GM23338 (cell line): ENCODE results near the gene PGBD5. TPM values are rescaled to one million over a fixed set of nuclear protein-coding genes. Genes with fewer than 3 reads are reported as not detected.

Experiments
- ATAC-seq: fragments of 200-7000 bp; cut with Tn5 transposase; 3 replicates; pipeline ENCODE4 v1.9.1; 2020
- DNase-seq: peaks from one replicate; pipeline ENCODE4 v3.0.0-alpha.2; 2015; ENCODE audit warnings: low spot score
- H2AFZ ChIP-seq: fragments of 200-600 bp; sonication (generic); 2 replicates; pipeline ENCODE4 v1.8.0; 2016; ENCODE audit warnings: antibody characterized with exemption, mild to moderate bottlenecking, moderate library complexity
- H3F3A ChIP-seq: fragments of 200-600 bp; sonication (generic); replicated peaks from 2 replicates; pipeline ENCODE4 v1.8.0; 2017; ENCODE audit warnings: antibody characterized with exemption, mixed run types, low read depth
- H3K27ac ChIP-seq: fragments of 200-600 bp; sonication (generic); 2 replicates; pipeline ENCODE4 v1.6.1; 2016; ENCODE audit warnings: low read depth
- H3K27me3 ChIP-seq: fragments of 200-600 bp; sonication (generic); 2 replicates; pipeline ENCODE4 v1.8.0; 2016; ENCODE audit warnings: mild to moderate bottlenecking, mixed run types, moderate library complexity; ENCODE audit not compliant: insufficient read depth
- H3K36me3 ChIP-seq: fragments of 200-600 bp; sonication (generic); 2 replicates; pipeline ENCODE4 v1.8.0; 2016; ENCODE audit warnings: mild to moderate bottlenecking; ENCODE audit not compliant: insufficient read depth
- H3K4me1 ChIP-seq: fragments of 200-600 bp; sonication (generic); 2 replicates; pipeline ENCODE4 v1.8.0; 2016; ENCODE audit warnings: mild to moderate bottlenecking, moderate library complexity; ENCODE audit not compliant: insufficient read depth
- H3K4me2 ChIP-seq: fragments of 200-600 bp; sonication (generic); 2 replicates; pipeline ENCODE4 v1.7.1; 2017; ENCODE audit warnings: mixed run types
- H3K4me3 ChIP-seq: fragments of 200-600 bp; sonication (generic); 2 replicates; pipeline ENCODE4 v1.6.1; 2016; ENCODE audit warnings: mixed run types
- H3K79me2 ChIP-seq: fragments of 200-600 bp; sonication (generic); replicated peaks from 2 replicates; pipeline ENCODE4 v1.8.0; 2017; ENCODE audit warnings: mild to moderate bottlenecking; ENCODE audit not compliant: insufficient read depth
- H3K9me2 ChIP-seq: fragments of 200-600 bp; sonication (generic); 2 replicates; pipeline ENCODE4 v1.8.0; 2017; ENCODE audit not compliant: insufficient read depth
- H4K20me1 ChIP-seq: fragments of 200-600 bp; sonication (generic); replicated peaks from 2 replicates; pipeline ENCODE4 v1.8.0; 2017; ENCODE audit warnings: mild to moderate bottlenecking; ENCODE audit not compliant: insufficient read depth
- H3K27ac Mint-ChIP-seq: 2 replicates; pipeline ENCODE4 v1.8.0; 2020; ENCODE audit warnings: inconsistent platforms, mild to moderate bottlenecking, moderate library complexity, mixed read lengths
- H3K27me3 Mint-ChIP-seq: 3 replicates; pipeline ENCODE4 v1.8.0; 2022; ENCODE audit warnings: low read depth, mild to moderate bottlenecking, moderate library complexity, mixed read lengths, inconsistent platforms; ENCODE audit not compliant: insufficient read depth, poor library complexity
- H3K36me3 Mint-ChIP-seq: 3 replicates; pipeline ENCODE4 v1.8.0; 2021; ENCODE audit warnings: low read depth, mild to moderate bottlenecking, inconsistent platforms, moderate library complexity, mixed read lengths
- H3K4me1 Mint-ChIP-seq: 3 replicates; pipeline ENCODE4 v1.8.0; 2020; ENCODE audit warnings: mild to moderate bottlenecking, inconsistent platforms, mixed read lengths
- H3K4me3 Mint-ChIP-seq: 3 replicates; pipeline ENCODE4 v1.8.0; 2021; ENCODE audit warnings: moderate library complexity, mild to moderate bottlenecking, inconsistent platforms, mixed read lengths
- H3K9me3 Mint-ChIP-seq: 3 replicates; pipeline ENCODE4 v1.8.0; 2020; ENCODE audit warnings: moderate library complexity, mild to moderate bottlenecking, inconsistent platforms, mixed read lengths
- CREB1 ChIP-seq: fragments of 250-450 bp; sonication (Bioruptor Pico); IDR thresholded peaks from 2 replicates; pipeline ENCODE4 v1.5.0; 2020; ENCODE audit warnings: low read depth, mild to moderate bottlenecking, moderate library complexity
- EZH2phosphoT487 ChIP-seq: fragments of 200-600 bp; sonication (generic); IDR thresholded peaks from one replicate; pipeline ENCODE4 v1.8.1; 2018; ENCODE audit warnings: antibody characterized with exemption; ENCODE audit not compliant: unreplicated experiment
- NANOG ChIP-seq: IDR thresholded peaks from 2 replicates; pipeline ENCODE4 v1.6.1; 2016; ENCODE audit warnings: antibody characterized with exemption, borderline replicate concordance
- POLR2AphosphoS5 ChIP-seq: IDR thresholded peaks from 2 replicates; pipeline ENCODE4 v1.6.1; 2016; ENCODE audit warnings: antibody characterized with exemption, low read depth
- STAT1 ChIP-seq: IDR thresholded peaks from one replicate; pipeline ENCODE4 v1.6.1; 2016; ENCODE audit warnings: antibody characterized with exemption; ENCODE audit not compliant: unreplicated experiment
- ZNF114 ChIP-seq: fragments of 250-450 bp; sonication (Bioruptor Pico); IDR thresholded peaks from 2 replicates; pipeline ENCODE4 v1.5.0; 2020; ENCODE audit warnings: mild to moderate bottlenecking, moderate library complexity
- ZNF331 ChIP-seq: fragments of 250-450 bp; sonication (Bioruptor Pico); IDR thresholded peaks from 2 replicates; pipeline ENCODE4 v1.5.0; 2020; ENCODE audit warnings: low read depth, mild to moderate bottlenecking, moderate library complexity
- polyA plus RNA-seq: library from polyadenylated mRNA; unstranded; fragments of >200 nt; fragmentation: Nextera tagmentation; extraction: Ambion mirVana; gene quantifications from 2 replicates; pipeline ENCODE4 v1.2.1, GENCODE V29; 2016
- total RNA-seq: library from RNA; depleted of rRNA; stranded (reverse); fragments of >200 nt; shearing (Covaris generic); gene quantifications from 2 replicates; pipeline ENCODE4 v1.2.3, GENCODE V29; 2014
- TF ChIP-seq, protein P1 (sequence below): IDR thresholded peaks from 2 replicates; pipeline ENCODE4 v1.6.1; 2016; ENCODE audit warnings: antibody characterized with exemption
- TF ChIP-seq, protein P2 (sequence below): IDR thresholded peaks from one replicate; pipeline ENCODE4 v1.6.1; 2018; ENCODE audit warnings: antibody characterized with exemption; ENCODE audit not compliant: unreplicated experiment
- TF ChIP-seq, protein P3 (sequence below), 2 experiments: fragments of 200-600 bp in 1 of 2; sonication (generic) in 1 of 2; conservative IDR thresholded peaks; 2 replicates each; pipeline versions ENCODE4 v1.5.1 to v1.6.1; 2016 to 2017; ENCODE audit warnings: antibody characterized with exemption in 2 of 2, low read depth in 2 of 2, mild to moderate bottlenecking in 2 of 2, moderate library complexity in 1 of 2

Gene PGBD5
- total and polyA plus RNA-seq, 2 experiments from 2014 or later: 3.4 to 16.6 TPM

DNA sequence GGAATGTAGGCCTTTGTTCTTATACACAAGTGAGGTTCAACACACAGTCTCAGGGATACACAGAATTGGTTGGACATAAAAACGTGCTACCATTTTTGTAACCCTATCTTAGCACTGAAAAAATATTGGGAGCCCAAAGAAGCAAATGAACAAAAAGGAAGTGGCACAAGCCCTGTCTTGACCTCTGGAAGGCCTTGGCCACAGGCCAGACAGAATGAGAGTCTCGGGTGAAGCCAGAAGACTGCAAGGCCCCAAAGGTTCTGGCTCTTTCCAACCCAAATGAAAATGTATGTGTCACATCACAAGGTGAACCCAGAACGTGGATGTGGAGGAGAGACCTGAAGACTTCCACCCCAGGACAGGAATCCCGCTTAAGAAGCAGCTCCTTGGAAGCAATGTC is 57.3 kb downstream of the PGBD5 start:
- Histone ChIP-seq H2AFZ (no peak overlapping the region), H3K4me1 (0 out of 2 replicates have a peak, but pooled peaks cover 2% of the 10 kb centered on the region), H3K36me3 (no peaks in the 10 kb centered on the region), H3K27ac (no peak overlapping the region), H3K9me2 (no peaks in the 10 kb centered on the region), H3K4me2 (no peak overlapping the region), H3K79me2 (peaks cover 14% of the 10 kb centered on the region; the same call in 1 of the 2 replicates), H3K27me3 (no peaks in the 10 kb centered on the region), H3K4me3 (no peak overlapping the region), H3F3A (no peaks in the 10 kb centered on the region), H4K20me1 (peaks cover 8% of the 10 kb centered on the region)
- Mint-ChIP-seq H3K9me3 (no peaks in the 10 kb centered on the region), H3K27ac (no peak overlapping the region), H3K36me3 (peaks cover 7% of the 10 kb centered on the region; the same call in 2 of the 3 replicates), H3K27me3 (peaks cover 3% of the 10 kb centered on the region), H3K4me1 (peaks cover 28% of the 10 kb centered on the region), H3K4me3 (no peak overlapping the region)
- DNase-seq (no peak), ATAC-seq (no peak)
- TF ChIP-seq NANOG (no peak), EZH2phosphoT487 (no peak), ZNF331 (CRISPR knock-in tag) (no peak), ZNF114 (CRISPR knock-in tag) (no peak), STAT1 (no peak), POLR2AphosphoS5 (no peak)
- TF ChIP-seq, protein P1, sequence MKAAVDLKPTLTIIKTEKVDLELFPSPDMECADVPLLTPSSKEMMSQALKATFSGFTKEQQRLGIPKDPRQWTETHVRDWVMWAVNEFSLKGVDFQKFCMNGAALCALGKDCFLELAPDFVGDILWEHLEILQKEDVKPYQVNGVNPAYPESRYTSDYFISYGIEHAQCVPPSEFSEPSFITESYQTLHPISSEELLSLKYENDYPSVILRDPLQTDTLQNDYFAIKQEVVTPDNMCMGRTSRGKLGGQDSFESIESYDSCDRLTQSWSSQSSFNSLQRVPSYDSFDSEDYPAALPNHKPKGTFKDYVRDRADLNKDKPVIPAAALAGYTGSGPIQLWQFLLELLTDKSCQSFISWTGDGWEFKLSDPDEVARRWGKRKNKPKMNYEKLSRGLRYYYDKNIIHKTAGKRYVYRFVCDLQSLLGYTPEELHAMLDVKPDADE: no peak
- TF ChIP-seq, protein P2, sequence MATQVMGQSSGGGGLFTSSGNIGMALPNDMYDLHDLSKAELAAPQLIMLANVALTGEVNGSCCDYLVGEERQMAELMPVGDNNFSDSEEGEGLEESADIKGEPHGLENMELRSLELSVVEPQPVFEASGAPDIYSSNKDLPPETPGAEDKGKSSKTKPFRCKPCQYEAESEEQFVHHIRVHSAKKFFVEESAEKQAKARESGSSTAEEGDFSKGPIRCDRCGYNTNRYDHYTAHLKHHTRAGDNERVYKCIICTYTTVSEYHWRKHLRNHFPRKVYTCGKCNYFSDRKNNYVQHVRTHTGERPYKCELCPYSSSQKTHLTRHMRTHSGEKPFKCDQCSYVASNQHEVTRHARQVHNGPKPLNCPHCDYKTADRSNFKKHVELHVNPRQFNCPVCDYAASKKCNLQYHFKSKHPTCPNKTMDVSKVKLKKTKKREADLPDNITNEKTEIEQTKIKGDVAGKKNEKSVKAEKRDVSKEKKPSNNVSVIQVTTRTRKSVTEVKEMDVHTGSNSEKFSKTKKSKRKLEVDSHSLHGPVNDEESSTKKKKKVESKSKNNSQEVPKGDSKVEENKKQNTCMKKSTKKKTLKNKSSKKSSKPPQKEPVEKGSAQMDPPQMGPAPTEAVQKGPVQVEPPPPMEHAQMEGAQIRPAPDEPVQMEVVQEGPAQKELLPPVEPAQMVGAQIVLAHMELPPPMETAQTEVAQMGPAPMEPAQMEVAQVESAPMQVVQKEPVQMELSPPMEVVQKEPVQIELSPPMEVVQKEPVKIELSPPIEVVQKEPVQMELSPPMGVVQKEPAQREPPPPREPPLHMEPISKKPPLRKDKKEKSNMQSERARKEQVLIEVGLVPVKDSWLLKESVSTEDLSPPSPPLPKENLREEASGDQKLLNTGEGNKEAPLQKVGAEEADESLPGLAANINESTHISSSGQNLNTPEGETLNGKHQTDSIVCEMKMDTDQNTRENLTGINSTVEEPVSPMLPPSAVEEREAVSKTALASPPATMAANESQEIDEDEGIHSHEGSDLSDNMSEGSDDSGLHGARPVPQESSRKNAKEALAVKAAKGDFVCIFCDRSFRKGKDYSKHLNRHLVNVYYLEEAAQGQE: no peak

DNA sequence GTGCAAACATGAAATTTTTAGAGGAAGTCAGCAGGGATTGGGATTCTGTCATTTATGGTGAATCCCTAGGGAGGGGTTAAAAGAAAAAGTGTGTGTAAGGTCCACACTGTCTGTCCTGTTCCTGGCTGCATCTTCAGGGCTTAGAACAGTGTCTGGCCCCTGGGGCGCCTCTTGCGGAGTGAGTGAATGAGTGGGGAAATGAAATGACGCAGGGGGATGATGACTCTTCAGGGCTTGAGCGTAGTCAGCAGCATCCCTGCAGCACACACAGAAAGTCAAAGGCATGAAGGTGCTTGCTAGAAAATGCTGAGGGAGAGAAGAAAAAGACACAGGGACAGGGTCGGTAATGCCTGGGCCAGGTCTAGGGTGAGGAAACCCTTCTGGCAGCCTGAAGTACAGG is 57.8 kb downstream of the PGBD5 start:
- peaks cover 31% of the 10 kb centered on the region for H3K4me1 Mint-ChIP-seq
- DNase-seq (no peak), ATAC-seq (no peak)
- peaks cover 9% of the 10 kb centered on the region; the same call in 1 of the 2 replicates for H3K79me2 ChIP-seq
- H3K36me3 Mint-ChIP-seq: peaks cover 7% of the 10 kb centered on the region; the same call in 2 of the 3 replicates
- peaks cover 8% of the 10 kb centered on the region for H4K20me1 ChIP-seq
- 0 out of 2 replicates have a peak overlapping the region, but pooled peaks have one; percentile 56 for H3K27ac Mint-ChIP-seq
- H3K4me3 ChIP-seq: no peak overlapping the region
- H3F3A ChIP-seq: no peaks in the 10 kb centered on the region
- H3K9me2 ChIP-seq: no peaks in the 10 kb centered on the region
- H3K9me3 Mint-ChIP-seq: no peaks in the 10 kb centered on the region
- no peak overlapping the region for H2AFZ ChIP-seq
- H3K36me3 ChIP-seq: no peaks in the 10 kb centered on the region
- 0 out of 2 replicates have a peak, but pooled peaks cover 2% of the 10 kb centered on the region for H3K4me1 ChIP-seq
- H3K4me3 Mint-ChIP-seq: no peak overlapping the region
- H3K27me3 Mint-ChIP-seq: peaks cover 3% of the 10 kb centered on the region
- H3K4me2 ChIP-seq: no peak overlapping the region
- H3K27ac ChIP-seq: no peak overlapping the region
- H3K27me3 ChIP-seq: no peaks in the 10 kb centered on the region
- TF ChIP-seq POLR2AphosphoS5 (no peak), CREB1 (CRISPR knock-in tag) (no peak), ZNF331 (CRISPR knock-in tag) (no peak), STAT1 (no peak)
- TF ChIP-seq, protein P3, sequence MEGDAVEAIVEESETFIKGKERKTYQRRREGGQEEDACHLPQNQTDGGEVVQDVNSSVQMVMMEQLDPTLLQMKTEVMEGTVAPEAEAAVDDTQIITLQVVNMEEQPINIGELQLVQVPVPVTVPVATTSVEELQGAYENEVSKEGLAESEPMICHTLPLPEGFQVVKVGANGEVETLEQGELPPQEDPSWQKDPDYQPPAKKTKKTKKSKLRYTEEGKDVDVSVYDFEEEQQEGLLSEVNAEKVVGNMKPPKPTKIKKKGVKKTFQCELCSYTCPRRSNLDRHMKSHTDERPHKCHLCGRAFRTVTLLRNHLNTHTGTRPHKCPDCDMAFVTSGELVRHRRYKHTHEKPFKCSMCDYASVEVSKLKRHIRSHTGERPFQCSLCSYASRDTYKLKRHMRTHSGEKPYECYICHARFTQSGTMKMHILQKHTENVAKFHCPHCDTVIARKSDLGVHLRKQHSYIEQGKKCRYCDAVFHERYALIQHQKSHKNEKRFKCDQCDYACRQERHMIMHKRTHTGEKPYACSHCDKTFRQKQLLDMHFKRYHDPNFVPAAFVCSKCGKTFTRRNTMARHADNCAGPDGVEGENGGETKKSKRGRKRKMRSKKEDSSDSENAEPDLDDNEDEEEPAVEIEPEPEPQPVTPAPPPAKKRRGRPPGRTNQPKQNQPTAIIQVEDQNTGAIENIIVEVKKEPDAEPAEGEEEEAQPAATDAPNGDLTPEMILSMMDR (conservative IDR thresholded peaks at IDR 0.05; ENCODE audit: low read depth in 2 of 2): no peak
- TF ChIP-seq, protein P2: no peak
